NT2/D1 (cell line): Measurements from ENCODE around the gene TLX1.

ENCODE experiments used
- YY1 ChIP-seq: IDR thresholded peaks from 2 replicates; pipeline ENCODE4 v1.6.1; 2011; ENCODE audit not compliant: insufficient read length, insufficient read depth
- ZNF274 ChIP-seq: IDR thresholded peaks from 2 replicates; pipeline ENCODE4 v1.6.1; 2011; ENCODE audit warnings: mild to moderate bottlenecking, low read depth, low read length

DNA sequence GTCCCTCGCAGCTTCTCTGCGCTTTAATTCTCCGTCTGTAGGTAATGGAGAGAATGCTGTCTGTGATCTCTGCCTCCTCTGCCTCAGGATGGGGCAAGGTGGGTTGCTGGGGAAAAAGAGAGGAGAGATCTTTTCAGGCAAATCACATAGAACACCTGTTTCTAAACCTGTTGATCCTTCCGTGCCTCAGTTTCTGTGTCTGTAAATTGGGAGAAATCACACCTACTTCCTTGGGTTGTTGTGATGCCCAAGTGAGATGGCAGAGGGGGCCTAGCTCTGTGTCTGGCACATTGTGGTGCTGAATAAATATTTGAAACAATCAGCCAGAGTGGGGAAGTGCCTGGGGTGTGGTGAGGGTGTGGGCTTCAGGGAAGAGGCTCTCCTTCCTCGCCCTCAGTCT, 40.5 kb upstream of the TLX1 start:
- TF ChIP-seq YY1 (no peak), ZNF274 (no peak)
